HT-29 (cell line): ENCODE data around the gene GSTM2. TPM values are rescaled to one million over a fixed set of nuclear protein-coding genes. Genes with fewer than 3 reads are reported as not detected.
"Not testable (repeated sequence)": the region's sequence is repeated elsewhere in the genome, so short reads cannot be mapped to it uniquely, and the experiment has no call there.

Source experiments
- DNase-seq: peaks from one replicate; pipeline ENCODE4 v3.0.0-alpha.2; 2015; ENCODE audit warnings: low spot score
- total RNA-seq: library from RNA; depleted of rRNA; stranded (reverse); fragments of >200 nt; shearing (Covaris generic); gene quantifications from 2 replicates; pipeline ENCODE4 v1.2.3, GENCODE V29; 2014

GSTM2 gene
- total RNA-seq, 1 experiment from 2014 or later, result not detected

- DNase-seq, result not testable (repeated sequence)
Observed at GRCh38 chr1:109676683-109677381, 9.0 kb downstream of the GSTM2 start.

GRCh38 chr1:109677459-109677858, 9.6 kb downstream of the GSTM2 start:
- DNase-seq, result no peak

GRCh38 chr1:109678637-109679036, 10.8 kb downstream of the GSTM2 start:
- DNase-seq, result not testable (repeated sequence)

- not testable (repeated sequence) for DNase-seq
Observed at GRCh38 chr1:109684777-109685176, 16.9 kb downstream of the GSTM2 start.

GRCh38 chr1:109685399-109685798, 17.5 kb downstream of the GSTM2 start:
- DNase-seq, result not testable (repeated sequence)

GRCh38 chr1:109685890-109686289, 18.0 kb downstream of the GSTM2 start:
- not testable (repeated sequence) for DNase-seq

GRCh38 chr1:109687109-109687508, 19.3 kb downstream of the GSTM2 start:
- DNase-seq, result not testable (repeated sequence)

GRCh38 chr1:109687641-109688499, 20.0 kb downstream of the GSTM2 start, which contains the start of gene GSTM1:
TSS of gene GSTM1 (plus strand) at chr1:109687817. CDS start at chr1:109687874, 57 bp downstream.
- no peak for DNase-seq

GRCh38 chr1:109689844-109690405, 22.1 kb downstream of the GSTM2 start:
- no peak for DNase-seq

- no peak for DNase-seq
Observed at GRCh38 chr1:109691759-109692158, 23.9 kb downstream of the GSTM2 start.

- not testable (repeated sequence) for DNase-seq
Observed at GRCh38 chr1:109694400-109694799, 26.5 kb downstream of the GSTM2 start.

- DNase-seq, result not testable (repeated sequence)
Observed at GRCh38 chr1:109695138-109695537, 27.3 kb downstream of the GSTM2 start.

GRCh38 chr1:109697066-109697465, 29.2 kb downstream of the GSTM2 start:
- no peak for DNase-seq

- DNase-seq, result not testable (repeated sequence)
Observed at GRCh38 chr1:109697861-109698260, 30.0 kb downstream of the GSTM2 start.

GRCh38 chr1:109702940-109703339, 35.1 kb downstream of the GSTM2 start:
- DNase-seq, result not testable (repeated sequence)

GRCh38 chr1:109704173-109704572, 36.3 kb downstream of the GSTM2 start:
- no peak for DNase-seq

GRCh38 chr1:109705411-109705810, 37.6 kb downstream of the GSTM2 start:
- no peak for DNase-seq

GRCh38 chr1:109708949-109709348, 41.1 kb downstream of the GSTM2 start:
- DNase-seq, result not testable (repeated sequence)

GRCh38 chr1:109709822-109710221, 42.0 kb downstream of the GSTM2 start:
- not testable (repeated sequence) for DNase-seq

- DNase-seq, result not testable (repeated sequence)
Observed at GRCh38 chr1:109711593-109712320, 43.9 kb downstream of the GSTM2 start, which contains the start of gene GSTM5. TSS of gene GSTM5 (plus strand) at chr1:109712251. CDS start at chr1:109712313, 62 bp downstream.

GRCh38 chr1:109712321-109712864, 44.5 kb downstream of the GSTM2 start:
- no peak for DNase-seq
